GM12878 (cell line): ENCODE measurements around the gene FLOT1. TPM values are rescaled to one million over a fixed set of nuclear protein-coding genes. Genes with fewer than 3 reads are reported as not detected.

Experiments used
- ATAC-seq: fragments of 200-7000 bp; cut with Tn5 transposase; 3 replicates; pipeline ENCODE4 v1.9.1; 2020; ENCODE audit warnings: mild to moderate bottlenecking, moderate library complexity
- BruUV-seq: library from RNA; stranded (reverse); fragments of 400-500 nt; replicated peaks from 2 replicates; lab custom pipeline; 2021; lab: Mats Ljungman, UMichigan
- CTCF ChIA-PET: fragments of 300-600 bp; sonication (Branson Sonifier 250); formaldehyde crosslinking; extraction: SDS; loops from one replicate; lab custom pipeline; 2021; ENCODE audit warnings: inconsistent platforms; lab: Yijun Ruan, JAX
- POLR2A ChIA-PET: fragments of 350-600 bp; formaldehyde crosslinking; extraction: SDS; loops from one replicate; lab custom pipeline; 2021; ENCODE audit warnings: inconsistent platforms; lab: Charles Lee
- RAD21 ChIA-PET: fragments of 300-600 bp; sonication (Branson Sonifier 250); formaldehyde crosslinking; loops from one replicate; lab custom pipeline; 2023; ENCODE audit warnings: antibody characterized with exemption; ENCODE audit not compliant: unreplicated experiment; lab: Charles Lee
- SMC1A ChIA-PET: fragments of 300-600 bp; sonication (Branson Sonifier 250); formaldehyde crosslinking; loops from one replicate; lab custom pipeline; 2023; ENCODE audit not compliant: unreplicated experiment, uncharacterized antibody; lab: Charles Lee
- DNase-seq: peaks from one replicate; pipeline ENCODE4 v3.0.0-alpha.2; 2011; ENCODE audit warnings: low read depth, low spot score
- FAIRE-seq: peaks from 3 replicates; lab custom pipeline; 2011; peaks lifted over from hg19 to GRCh38; lab: Jason Lieb, UNC
- H2AFZ ChIP-seq: 2 replicates; pipeline ENCODE4 v1.6.0; 2011; ENCODE audit warnings: low read depth, low read length, control low read depth; ENCODE audit not compliant: control insufficient read depth
- H3K27ac ChIP-seq: 2 replicates; pipeline ENCODE4 v1.5.1; 2011; ENCODE audit warnings: control low read depth; ENCODE audit not compliant: control insufficient read depth, insufficient read depth
- H3K27me3 ChIP-seq, 2 experiments: replicated peaks in 1 of 2; 2 replicates each; pipeline versions ENCODE4 v1.6.0 to v1.6.1; 2011; ENCODE audit warnings: low read length in 1 of 2; ENCODE audit not compliant: control insufficient read depth in 2 of 2, insufficient read depth in 2 of 2
- H3K36me3 ChIP-seq, 2 experiments: 2 replicates each; pipeline ENCODE4 v1.5.1; 2011; ENCODE audit warnings: low read length in 1 of 2; ENCODE audit not compliant: control insufficient read depth in 2 of 2, insufficient read depth in 2 of 2
- H3K4me1 ChIP-seq: 2 replicates; pipeline ENCODE4 v1.6.1; 2011; ENCODE audit warnings: mild to moderate bottlenecking, low read length, moderate library complexity, mixed read lengths; ENCODE audit not compliant: control insufficient read depth, insufficient read depth
- H3K4me2 ChIP-seq: 2 replicates; pipeline ENCODE4 v1.6.0; 2011; ENCODE audit warnings: control low read depth; ENCODE audit not compliant: control insufficient read depth, insufficient read depth
- H3K4me3 ChIP-seq: fragments of 200-600 bp; sonication (generic); 2 replicates; pipeline ENCODE4 v1.5.1; 2016
- H3K79me2 ChIP-seq: 2 replicates; pipeline ENCODE4 v1.6.0; 2011; ENCODE audit warnings: low read length; ENCODE audit not compliant: control insufficient read depth, insufficient read depth
- H3K9ac ChIP-seq: 2 replicates; pipeline ENCODE4 v1.8.0; 2011; ENCODE audit warnings: low read length, control low read depth, mixed read lengths; ENCODE audit not compliant: control insufficient read depth, insufficient read depth
- H3K9me3 ChIP-seq: replicated peaks from 3 replicates; pipeline ENCODE4 v1.5.1; 2011; ENCODE audit warnings: mild to moderate bottlenecking, low read length; ENCODE audit not compliant: control insufficient read depth, insufficient read depth
- H4K20me1 ChIP-seq: 2 replicates; pipeline ENCODE4 v1.6.0; 2011; ENCODE audit not compliant: control insufficient read depth, insufficient read depth
- HDGF ChIP-seq: fragments of 450-650 bp; IDR thresholded peaks from 2 replicates; pipeline ENCODE4 v1.6.1; 2016; ENCODE audit warnings: antibody characterized with exemption
- WGBS: methylation state at CpG from one replicate; pipeline ENCODE4 v1.1.6; 2016; ENCODE audit warnings: low lambda C conversion rate; ENCODE audit not compliant: insufficient replicate concordance, insufficient coverage; ENCODE audit errors: missing lambda C conversion rate; 5-methylcytosine and 5-hydroxymethylcytosine counted together
- in situ Hi-C: fragments of 300-500 bp; cut with MboI; formaldehyde crosslinking; loops from 9 replicates; pipeline ENCODE4 v1.14.3; 2018; ENCODE audit warnings: mixed read lengths
- intact Hi-C: fragments of 100-400 bp; cut with micrococcal nuclease; formaldehyde crosslinking; loops from one replicate; pipeline ENCODE4 v1.14.2; 2022; ENCODE audit not compliant: unreplicated experiment
- polyA plus RNA-seq, 11 experiments: library from polyadenylated mRNA; depleted of rRNA in 4 of 11; unstranded in 6 of 11; stranded (reverse) in 5 of 11; fragments of >200 nt; fragmentation: Nextera tagmentation in 4 of 11; fragmentation: Illumina TruSeq in 1 of 11; extraction: Ambion mirVana in 4 of 11; extraction: Trizol in 1 of 11; gene quantifications; 1 replicate in 1 of 11; 2 replicates in 10 of 11; pipeline versions ENCODE4 v1.2.1 to v1.2.3, GENCODE V29; 2011 to 2016; ENCODE audit warnings: inconsistent platforms in 2 of 11, missing spikeins in 2 of 11, low read depth in 1 of 11
- total RNA-seq, 4 experiments: library from RNA; depleted of rRNA in 3 of 4; stranded (reverse); fragments of >200 nt in 3 of 4; fragmentation: Illumina TruSeq in 1 of 4; extraction: Trizol in 1 of 4; gene quantifications; 2 replicates each; pipeline versions ENCODE4 v1.2.1 to v1.2.3, GENCODE V29; 2013 to 2021
- TF ChIP-seq, protein P1 (sequence below): fragments of 450-650 bp; formaldehyde crosslinking; IDR thresholded peaks from 2 replicates; pipeline ENCODE4 v1.5.0; 2022; ENCODE audit warnings: mild to moderate bottlenecking, missing genetic modification characterization

Gene FLOT1
- total and polyA plus RNA-seq, 10 of the 15 experiments (the other 5 are each of a cell fraction or from before 2014, with no cell fraction given): 12.3 to 153 (median 112) TPM

DNA sequence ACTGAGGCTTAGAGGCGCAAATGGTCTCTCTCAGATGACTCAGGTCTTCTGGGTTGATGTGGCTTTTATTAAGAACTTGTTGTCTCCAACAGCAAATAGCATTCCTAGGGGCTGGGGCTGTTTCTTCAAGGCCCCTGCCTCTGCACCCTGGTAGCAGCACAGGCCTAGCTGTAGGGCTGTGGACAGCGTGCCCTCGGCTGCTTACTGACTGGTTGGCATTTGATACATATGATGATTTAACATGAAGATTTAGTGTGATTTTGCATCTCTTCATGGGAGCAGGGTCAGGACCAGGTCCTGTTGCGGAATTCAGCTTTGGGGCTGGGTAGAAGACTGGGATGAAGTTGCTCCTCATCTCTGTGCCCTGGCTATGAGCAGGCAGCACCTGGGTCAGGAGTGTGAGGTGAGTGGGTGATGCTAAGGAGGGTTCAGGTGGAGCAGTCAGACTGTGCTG, 26.2 kb upstream of the FLOT1 start:
- DNase-seq (no peak), ATAC-seq (0 out of 3 replicates have a peak, but pooled peaks have one; percentile 4), FAIRE-seq (no peak)
- no peaks in the 10 kb centered on the region for H4K20me1 ChIP-seq
- H3K27ac ChIP-seq: no peak overlapping the region; the same call in 1 of the 2 replicates
- ChIA-PET CTCF (interaction anchor here (1.2 to 5.0 kb wide), 10 partner anchors 11 to 59 kb away, joined by 4 to 39 read pairs (median 7); partner anchors contain the start of gene IER3), POLR2A (interaction anchor here (0.6 to 6.2 kb wide), 15 partner anchors 8 to 131 kb away, joined by 3 to 89 read pairs (median 8); partner anchors contain the start of genes FLOT1 and IER3), SMC1A (interaction anchor here (0.7 to 9.7 kb wide), 13 partner anchors 8 to 59 kb away, joined by 3 to 217 read pairs (median 22); partner anchors contain the start of gene FLOT1), RAD21 (interaction anchor here (0.5 to 7.4 kb wide), 14 partner anchors 7 to 256 kb away, joined by 4 to 98 read pairs (median 6); partner anchors contain the start of gene DDR1)
- no peak overlapping the region for H3K9ac ChIP-seq
- peak overlapping the region; percentile 13; the same call in 1 of the 2 replicates for H3K4me2 ChIP-seq
- BruUV-seq: no TSS peak
- H2AFZ ChIP-seq: no peak overlapping the region
- H3K79me2 ChIP-seq: no peaks in the 10 kb centered on the region
- WGBS: 97% methylated on average over 4 of the region's 4 CpGs
- peaks cover 33% of the 10 kb centered on the region for H3K4me1 ChIP-seq
- H3K9me3 ChIP-seq: no peaks in the 10 kb centered on the region; the same call in 2 of the 3 replicates
- TF ChIP-seq, protein P1, sequence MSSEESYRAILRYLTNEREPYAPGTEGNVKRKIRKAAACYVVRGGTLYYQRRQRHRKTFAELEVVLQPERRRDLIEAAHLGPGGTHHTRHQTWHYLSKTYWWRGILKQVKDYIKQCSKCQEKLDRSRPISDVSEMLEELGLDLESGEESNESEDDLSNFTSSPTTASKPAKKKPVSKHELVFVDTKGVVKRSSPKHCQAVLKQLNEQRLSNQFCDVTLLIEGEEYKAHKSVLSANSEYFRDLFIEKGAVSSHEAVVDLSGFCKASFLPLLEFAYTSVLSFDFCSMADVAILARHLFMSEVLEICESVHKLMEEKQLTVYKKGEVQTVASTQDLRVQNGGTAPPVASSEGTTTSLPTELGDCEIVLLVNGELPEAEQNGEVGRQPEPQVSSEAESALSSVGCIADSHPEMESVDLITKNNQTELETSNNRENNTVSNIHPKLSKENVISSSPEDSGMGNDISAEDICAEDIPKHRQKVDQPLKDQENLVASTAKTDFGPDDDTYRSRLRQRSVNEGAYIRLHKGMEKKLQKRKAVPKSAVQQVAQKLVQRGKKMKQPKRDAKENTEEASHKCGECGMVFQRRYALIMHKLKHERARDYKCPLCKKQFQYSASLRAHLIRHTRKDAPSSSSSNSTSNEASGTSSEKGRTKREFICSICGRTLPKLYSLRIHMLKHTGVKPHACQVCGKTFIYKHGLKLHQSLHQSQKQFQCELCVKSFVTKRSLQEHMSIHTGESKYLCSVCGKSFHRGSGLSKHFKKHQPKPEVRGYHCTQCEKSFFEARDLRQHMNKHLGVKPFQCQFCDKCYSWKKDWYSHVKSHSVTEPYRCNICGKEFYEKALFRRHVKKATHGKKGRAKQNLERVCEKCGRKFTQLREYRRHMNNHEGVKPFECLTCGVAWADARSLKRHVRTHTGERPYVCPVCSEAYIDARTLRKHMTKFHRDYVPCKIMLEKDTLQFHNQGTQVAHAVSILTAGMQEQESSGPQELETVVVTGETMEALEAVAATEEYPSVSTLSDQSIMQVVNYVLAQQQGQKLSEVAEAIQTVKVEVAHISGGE (CRISPR knock-in tag): no peak
- TF ChIP-seq HDGF: peak; percentile 17; the same call in 1 of the 2 replicates
- in situ Hi-C loops (no loop called here), intact Hi-C loops (no loop called here)
- H3K4me3 ChIP-seq: no peak overlapping the region
- no peaks in the 10 kb centered on the region for H3K27me3 ChIP-seq
- no peaks in the 10 kb centered on the region for H3K36me3 ChIP-seq
